ENCODE data around the gene MRPL9.

The MRPL9 gene
- 34.5 to 56.5 (median 48.9) reads per million in 3 donors for total RNA-seq

DNA sequence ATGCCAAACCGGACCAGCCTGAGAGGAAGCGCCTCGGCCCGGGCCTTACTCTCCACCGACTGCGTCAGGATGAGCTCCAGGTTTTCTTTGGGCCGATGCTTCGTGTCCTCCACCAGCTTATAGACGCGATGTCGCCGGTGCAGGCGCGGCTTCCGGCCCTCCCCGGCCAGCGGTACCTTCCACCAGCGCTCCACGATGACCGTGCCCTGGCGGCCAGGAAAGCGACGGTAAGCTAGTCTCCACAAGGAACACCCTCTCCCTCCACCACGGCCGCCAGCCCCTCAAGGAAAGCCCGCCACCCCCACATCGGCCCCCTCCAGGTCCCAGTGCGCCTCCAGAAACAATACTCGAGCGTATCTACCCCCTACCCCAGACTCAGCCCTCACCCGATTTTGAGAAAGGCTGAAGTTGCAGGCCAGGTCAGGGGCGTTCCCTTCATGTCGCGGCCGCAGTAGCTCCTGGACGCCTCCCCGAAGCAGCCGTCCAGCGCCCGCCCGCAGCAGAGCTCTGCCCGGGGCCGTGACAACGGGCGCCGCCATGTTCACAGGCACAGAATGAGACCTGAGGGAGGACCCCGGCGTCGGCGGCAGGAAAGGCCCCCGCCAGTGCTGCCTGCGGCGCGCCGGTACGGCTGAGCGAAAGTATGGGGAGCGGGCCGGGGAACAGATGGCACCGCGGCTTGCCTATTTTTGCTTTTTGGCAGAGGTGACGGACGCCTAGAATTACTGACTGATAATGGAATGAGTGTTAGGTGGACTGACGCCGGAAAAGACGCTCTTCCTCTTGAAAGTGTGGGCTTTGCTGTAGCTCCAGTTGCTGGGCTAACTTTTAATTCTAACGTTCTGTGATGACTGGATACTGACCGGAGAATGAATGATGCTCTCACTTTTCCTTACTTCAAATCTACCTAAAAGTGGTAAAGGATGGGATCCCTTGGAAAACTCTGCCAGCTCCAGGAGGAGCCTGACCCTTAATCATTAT is at the start of gene MRPL9:
MRPL9 (minus strand) TSS at position 556 of the 981 bp plus-strand sequence; CDS start at position 539, 17 bp downstream.
- peak; percentile 61 to 73 (median 72) for DNase-seq
- Histone ChIP-seq H3K4me1 (ENCODE audit: control insufficient read depth, insufficient read depth, low read length, poor library complexity, severe bottlenecking) (peaks cover 10% of the 10 kb centered on the region), H3K9me3 (ENCODE audit: control insufficient read depth, low read length) (no peaks in the 10 kb centered on the region), H3K27ac (ENCODE audit: insufficient read depth, low read length, poor library complexity, severe bottlenecking) (peak within 1 kb of the TSS; percentile 78), H3K36me3 (ENCODE audit: control insufficient read depth, insufficient read depth, low read length) (peaks cover 29% of the 10 kb centered on the region), H3K4me3 (ENCODE audit: insufficient read depth, low read depth, low read length, poor library complexity, severe bottlenecking) (peak within 1 kb of the TSS; percentile 97), H3K27me3 (replicated peaks; ENCODE audit: control insufficient read depth, insufficient read depth, low read length, poor library complexity, severe bottlenecking) (no peaks in the 10 kb centered on the region)

GRCh38 chr1:151811181-151811580 is 47.9 kb upstream of the MRPL9 start:
- H3K9me3 ChIP-seq (ENCODE audit: control insufficient read depth, low read length) = no peaks in the 10 kb centered on the region
- H3K4me3 ChIP-seq (ENCODE audit: insufficient read depth, low read depth, low read length, poor library complexity, severe bottlenecking) = no peak overlapping the region
- H3K4me1 ChIP-seq (ENCODE audit: control insufficient read depth, insufficient read depth, low read length, poor library complexity, severe bottlenecking) = peaks cover 34% of the 10 kb centered on the region
- H3K27me3 ChIP-seq (replicated peaks; ENCODE audit: control insufficient read depth, insufficient read depth, low read length, poor library complexity, severe bottlenecking) = no peaks in the 10 kb centered on the region
- peaks cover 13% of the 10 kb centered on the region for H3K36me3 ChIP-seq (ENCODE audit: control insufficient read depth, insufficient read depth, low read length)
- no peak overlapping the region for H3K27ac ChIP-seq (ENCODE audit: insufficient read depth, low read length, poor library complexity, severe bottlenecking)
- no peak for DNase-seq

GRCh38 chr1:151809985-151810556 is 46.8 kb upstream of the MRPL9 start:
- DNase-seq = no peak
- no peaks in the 10 kb centered on the region for H3K27me3 ChIP-seq (replicated peaks; ENCODE audit: control insufficient read depth, insufficient read depth, low read length, poor library complexity, severe bottlenecking)
- no peaks in the 10 kb centered on the region for H3K9me3 ChIP-seq (ENCODE audit: control insufficient read depth, low read length)
- peaks cover 13% of the 10 kb centered on the region for H3K36me3 ChIP-seq (ENCODE audit: control insufficient read depth, insufficient read depth, low read length)
- peaks cover 23% of the 10 kb centered on the region for H3K4me1 ChIP-seq (ENCODE audit: control insufficient read depth, insufficient read depth, low read length, poor library complexity, severe bottlenecking)
- no peak overlapping the region for H3K27ac ChIP-seq (ENCODE audit: insufficient read depth, low read length, poor library complexity, severe bottlenecking)
- H3K4me3 ChIP-seq (ENCODE audit: insufficient read depth, low read depth, low read length, poor library complexity, severe bottlenecking) = no peak overlapping the region

GRCh38 chr1:151809290-151809984 is 46.1 kb upstream of the MRPL9 start:
- Histone ChIP-seq H3K36me3 (ENCODE audit: control insufficient read depth, insufficient read depth, low read length) (peaks cover 13% of the 10 kb centered on the region), H3K9me3 (ENCODE audit: control insufficient read depth, low read length) (no peaks in the 10 kb centered on the region), H3K4me3 (ENCODE audit: insufficient read depth, low read depth, low read length, poor library complexity, severe bottlenecking) (no peak overlapping the region), H3K4me1 (ENCODE audit: control insufficient read depth, insufficient read depth, low read length, poor library complexity, severe bottlenecking) (peaks cover 16% of the 10 kb centered on the region), H3K27me3 (replicated peaks; ENCODE audit: control insufficient read depth, insufficient read depth, low read length, poor library complexity, severe bottlenecking) (no peaks in the 10 kb centered on the region), H3K27ac (ENCODE audit: insufficient read depth, low read length, poor library complexity, severe bottlenecking) (no peak overlapping the region)
- DNase-seq = no peak

DNA sequence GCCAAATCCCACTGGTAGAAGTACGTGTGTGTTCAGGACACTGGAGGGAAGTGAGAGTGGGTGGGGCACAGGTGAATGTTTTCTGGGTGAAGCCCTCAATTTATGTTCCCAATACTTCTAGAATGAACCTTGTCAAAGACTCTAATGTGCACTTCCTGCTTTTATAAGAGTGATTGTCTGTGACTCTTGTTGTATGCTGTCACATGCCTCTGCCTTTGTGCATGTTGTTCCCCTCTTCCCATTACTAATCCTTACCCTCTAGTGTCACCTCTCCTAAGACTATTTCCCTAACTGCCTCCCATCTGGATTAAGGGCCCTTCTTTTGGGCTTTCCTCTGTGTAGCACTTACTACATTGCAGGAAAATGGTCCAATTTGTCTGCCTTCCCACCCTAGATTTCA is 44.5 kb upstream of the MRPL9 start:
- Histone ChIP-seq H3K36me3 (ENCODE audit: control insufficient read depth, insufficient read depth, low read length) (peaks cover 13% of the 10 kb centered on the region), H3K27ac (ENCODE audit: insufficient read depth, low read length, poor library complexity, severe bottlenecking) (no peak overlapping the region), H3K4me1 (ENCODE audit: control insufficient read depth, insufficient read depth, low read length, poor library complexity, severe bottlenecking) (peaks cover 2% of the 10 kb centered on the region), H3K4me3 (ENCODE audit: insufficient read depth, low read depth, low read length, poor library complexity, severe bottlenecking) (no peak overlapping the region), H3K9me3 (ENCODE audit: control insufficient read depth, low read length) (no peaks in the 10 kb centered on the region), H3K27me3 (replicated peaks; ENCODE audit: control insufficient read depth, insufficient read depth, low read length, poor library complexity, severe bottlenecking) (no peaks in the 10 kb centered on the region)
- DNase-seq = no peak

DNA sequence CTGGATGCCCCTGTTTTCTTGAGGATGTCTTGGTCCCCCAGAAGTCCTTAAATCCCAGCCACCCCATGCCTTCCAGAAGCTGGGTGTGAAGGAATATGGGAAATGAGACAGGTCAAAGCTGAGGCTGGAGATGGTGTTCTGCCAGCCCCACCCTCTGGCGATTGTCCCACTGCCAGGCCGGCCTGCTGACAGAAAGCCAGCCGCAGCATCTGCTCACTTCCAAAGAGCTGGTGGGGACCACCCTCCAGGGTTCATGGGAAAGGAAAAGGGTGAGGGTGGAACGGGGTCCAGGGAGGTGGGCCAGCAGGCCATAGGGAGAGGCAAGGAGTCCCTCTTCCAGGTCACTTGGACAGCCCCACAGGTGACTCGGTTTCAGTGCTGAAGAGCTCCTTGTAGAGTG is 43.8 kb upstream of the MRPL9 start:
- Histone ChIP-seq H3K27me3 (replicated peaks; ENCODE audit: control insufficient read depth, insufficient read depth, low read length, poor library complexity, severe bottlenecking) (no peaks in the 10 kb centered on the region), H3K27ac (ENCODE audit: insufficient read depth, low read length, poor library complexity, severe bottlenecking) (no peak overlapping the region), H3K4me1 (ENCODE audit: control insufficient read depth, insufficient read depth, low read length, poor library complexity, severe bottlenecking) (no peaks in the 10 kb centered on the region), H3K9me3 (ENCODE audit: control insufficient read depth, low read length) (no peaks in the 10 kb centered on the region), H3K4me3 (ENCODE audit: insufficient read depth, low read depth, low read length, poor library complexity, severe bottlenecking) (no peak overlapping the region), H3K36me3 (ENCODE audit: control insufficient read depth, insufficient read depth, low read length) (peaks cover 13% of the 10 kb centered on the region)
- no peak for DNase-seq

DNA sequence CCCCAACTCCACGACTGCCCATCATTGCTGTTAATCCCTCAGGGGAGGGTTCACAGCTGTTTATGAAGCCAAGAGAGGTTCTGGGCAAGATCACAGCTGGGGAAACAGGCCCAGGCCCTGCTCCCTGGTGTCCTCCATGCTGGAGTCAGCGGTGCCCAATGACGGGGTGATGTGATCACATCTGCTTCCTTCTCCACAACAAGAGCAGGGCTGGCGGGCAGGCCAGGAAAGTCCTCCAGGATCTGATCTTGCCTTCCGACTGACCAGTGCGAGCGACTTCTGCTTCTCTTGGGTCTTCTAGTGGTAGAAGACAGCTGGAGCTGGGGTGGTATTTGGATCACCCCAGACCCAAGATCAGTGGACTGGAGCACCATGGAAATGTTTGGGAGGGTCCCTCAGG is 42.9 kb upstream of the MRPL9 start:
- Histone ChIP-seq H3K27ac (ENCODE audit: insufficient read depth, low read length, poor library complexity, severe bottlenecking) (no peak overlapping the region), H3K4me3 (ENCODE audit: insufficient read depth, low read depth, low read length, poor library complexity, severe bottlenecking) (no peak overlapping the region), H3K9me3 (ENCODE audit: control insufficient read depth, low read length) (no peaks in the 10 kb centered on the region)

DNA sequence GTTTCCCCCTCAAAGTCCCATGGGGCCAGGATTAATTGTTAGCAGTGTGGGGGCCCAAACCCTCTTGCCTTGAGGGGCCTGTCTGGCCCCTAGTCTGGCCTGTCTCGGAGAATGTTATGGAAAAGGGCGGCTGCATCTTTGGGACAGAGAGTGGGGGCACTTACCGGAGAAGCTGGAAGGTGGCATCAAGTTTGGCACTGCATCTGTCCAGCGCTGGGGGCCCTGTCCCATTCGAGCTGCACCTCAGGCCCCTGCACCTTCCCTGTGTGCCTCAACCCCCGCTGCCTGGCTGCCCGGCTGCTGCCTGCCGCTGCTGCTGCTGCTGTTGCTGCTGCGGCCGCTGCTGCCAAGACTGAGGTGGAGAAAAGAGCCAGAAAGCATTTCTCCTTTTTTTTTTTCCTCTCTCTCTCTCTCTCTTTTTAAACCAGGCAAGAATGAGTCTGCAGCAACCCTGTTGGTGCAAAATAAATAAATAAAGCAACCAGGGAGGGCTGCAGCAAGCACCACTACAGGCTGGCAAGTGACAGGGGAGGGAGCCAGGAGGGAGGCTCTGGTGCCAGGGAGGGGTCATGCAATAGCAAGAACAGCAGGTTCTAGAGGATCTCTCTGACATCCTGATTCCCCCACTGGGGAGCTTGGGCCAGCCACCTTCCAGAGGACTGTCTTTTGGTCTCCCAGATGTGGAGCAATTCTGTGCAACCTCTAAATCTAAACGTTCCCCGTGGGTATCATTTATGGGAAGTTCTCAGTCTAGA is 41.9 kb upstream of the MRPL9 start, which contains the start of gene LINGO4:
LINGO4 (minus strand) TSS at position 354 of the 755 bp plus-strand sequence. CDS start 2,715 bp downstream, outside the sequence.
- Histone ChIP-seq H3K36me3 (ENCODE audit: control insufficient read depth, insufficient read depth, low read length) (peaks cover 7% of the 10 kb centered on the region), H3K4me1 (ENCODE audit: control insufficient read depth, insufficient read depth, low read length, poor library complexity, severe bottlenecking) (peaks cover 5% of the 10 kb centered on the region), H3K27me3 (replicated peaks; ENCODE audit: control insufficient read depth, insufficient read depth, low read length, poor library complexity, severe bottlenecking) (no peaks in the 10 kb centered on the region), H3K9me3 (ENCODE audit: control insufficient read depth, low read length) (no peaks in the 10 kb centered on the region), H3K27ac (ENCODE audit: insufficient read depth, low read length, poor library complexity, severe bottlenecking) (no peak within 1 kb of the TSS), H3K4me3 (ENCODE audit: insufficient read depth, low read depth, low read length, poor library complexity, severe bottlenecking) (no peak within 1 kb of the TSS)
- no peak for DNase-seq

More for the DNA sequence above, 42.9 kb upstream of the MRPL9 start:
- Histone ChIP-seq H3K36me3 (ENCODE audit: control insufficient read depth, insufficient read depth, low read length) (peaks cover 11% of the 10 kb centered on the region), H3K27me3 (replicated peaks; ENCODE audit: control insufficient read depth, insufficient read depth, low read length, poor library complexity, severe bottlenecking) (no peaks in the 10 kb centered on the region), H3K4me1 (ENCODE audit: control insufficient read depth, insufficient read depth, low read length, poor library complexity, severe bottlenecking) (no peaks in the 10 kb centered on the region)
- DNase-seq = no peak

GRCh38 chr1:151803915-151804314 is 40.6 kb upstream of the MRPL9 start:
- H3K4me1 ChIP-seq (ENCODE audit: control insufficient read depth, insufficient read depth, low read length, poor library complexity, severe bottlenecking) = peaks cover 8% of the 10 kb centered on the region
- H3K9me3 ChIP-seq (ENCODE audit: control insufficient read depth, low read length) = no peaks in the 10 kb centered on the region
- H3K4me3 ChIP-seq (ENCODE audit: insufficient read depth, low read depth, low read length, poor library complexity, severe bottlenecking) = no peak overlapping the region
- no peak overlapping the region for H3K27ac ChIP-seq (ENCODE audit: insufficient read depth, low read length, poor library complexity, severe bottlenecking)
- H3K27me3 ChIP-seq (replicated peaks; ENCODE audit: control insufficient read depth, insufficient read depth, low read length, poor library complexity, severe bottlenecking) = no peaks in the 10 kb centered on the region
- no peak for DNase-seq
- peaks cover 7% of the 10 kb centered on the region for H3K36me3 ChIP-seq (ENCODE audit: control insufficient read depth, insufficient read depth, low read length)

All from effector memory CD4-positive, alpha-beta T cell (primary cell).